ENCODE data around the gene GNS. TPM values are rescaled to one million over a fixed set of nuclear protein-coding genes. Genes with fewer than 3 reads are reported as not detected.

GNS gene
- total and polyA plus RNA-seq, 2 of the 13 experiments (the other 11 are each of a cell fraction or from before 2014, with no cell fraction given) = 49.8 to 51.0 TPM

DNA sequence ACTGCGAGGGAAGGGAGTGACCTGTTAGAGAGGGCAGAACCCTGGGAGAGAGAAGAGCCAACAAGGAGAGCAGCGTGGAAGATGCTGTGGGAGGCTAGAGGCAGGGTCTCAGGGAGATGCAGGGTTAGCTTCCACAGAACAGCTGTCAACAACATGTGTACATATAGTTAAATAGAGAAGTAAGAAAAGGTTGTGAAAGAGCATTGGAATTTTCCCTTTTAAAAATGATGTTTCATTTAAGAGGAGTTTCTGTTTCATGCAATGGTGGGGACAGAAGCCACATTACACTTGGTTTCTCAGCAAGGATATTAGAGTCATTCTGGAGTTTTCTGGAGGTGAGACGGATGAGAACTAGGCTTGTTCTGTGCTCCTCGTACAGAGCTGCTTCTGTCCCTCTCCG, 41.4 kb upstream of the GNS start:
- 77% methylated on average over 5 of the region's 5 CpGs for WGBS (ENCODE audit: low lambda C conversion rate)
- H3K36me3 ChIP-seq (replicated peaks in 1 of 2; ENCODE audit: control insufficient read depth in 1 of 2, insufficient read depth in 2 of 2, low read length in 2 of 2) = no peaks in the 10 kb centered on the region
- intact Hi-C loops (cut with micrococcal nuclease; ENCODE audit: unreplicated experiment) = no loop called here
- in situ Hi-C loops (cut with HindIII; ENCODE audit: extremely low pct_ligation_motif_present, low pct_unique_long_range_greater_than_20kb) = loop anchor here (5.0 kb wide), 1 partner anchor 322 kb away; the partner anchor contains the start of gene WIF1
- no peak for ATAC-seq
- H3K27me3 ChIP-seq (ENCODE audit: control insufficient read depth in 1 of 2, insufficient read depth in 2 of 2, low read length in 2 of 2) = no peaks in the 10 kb centered on the region
- H3K9ac ChIP-seq (ENCODE audit: insufficient read depth, low read depth, low read length) = no peak overlapping the region
- BruUV-seq (replicated peaks) = no TSS peak
- ChIA-PET CTCF (ENCODE audit: low intra/inter-chr PET ratio, low total read pairs) (no interaction called here), POLR2A (no interaction called here)
- no peaks in the 10 kb centered on the region for H4K20me1 ChIP-seq (ENCODE audit: insufficient read depth, low read length)
- H3K9me3 ChIP-seq (ENCODE audit: low read length) = no peaks in the 10 kb centered on the region
- no peak overlapping the region for H3K27ac ChIP-seq (ENCODE audit: extremely low read length, insufficient read depth, low read length)
- H2AFZ ChIP-seq (ENCODE audit: low read length) = no peak overlapping the region
- TF ChIP-seq FLYWCH1 (CRISPR knock-in tag; IDR thresholded peaks at IDR 0.05) (no peak), ZNF557 (CRISPR knock-in tag; IDR thresholded peaks at IDR 0.05) (no peak), ZFYVE20 (CRISPR knock-in tag; IDR thresholded peaks at IDR 0.05; ENCODE audit: borderline replicate concordance, low read depth) (no peak), PCBP1 (IDR thresholded peaks at IDR 0.05; ENCODE audit: borderline replicate concordance, low read depth, low read length) (no peak), KMT2B (CRISPR knock-in tag; IDR thresholded peaks at IDR 0.05) (no peak), GTF3A (CRISPR knock-in tag; conservative IDR thresholded peaks at IDR 0.05) (no peak), GMEB1 (CRISPR knock-in tag; IDR thresholded peaks at IDR 0.05; ENCODE audit: borderline replicate concordance) (no peak), REL (CRISPR knock-in tag; conservative IDR thresholded peaks at IDR 0.05) (no peak), ZNF569 (CRISPR knock-in tag; IDR thresholded peaks at IDR 0.05; ENCODE audit: borderline replicate concordance) (no peak), ZNF644 (CRISPR knock-in tag; IDR thresholded peaks at IDR 0.05; ENCODE audit: low read depth) (no peak)
- TF ChIP-seq, protein P1, sequence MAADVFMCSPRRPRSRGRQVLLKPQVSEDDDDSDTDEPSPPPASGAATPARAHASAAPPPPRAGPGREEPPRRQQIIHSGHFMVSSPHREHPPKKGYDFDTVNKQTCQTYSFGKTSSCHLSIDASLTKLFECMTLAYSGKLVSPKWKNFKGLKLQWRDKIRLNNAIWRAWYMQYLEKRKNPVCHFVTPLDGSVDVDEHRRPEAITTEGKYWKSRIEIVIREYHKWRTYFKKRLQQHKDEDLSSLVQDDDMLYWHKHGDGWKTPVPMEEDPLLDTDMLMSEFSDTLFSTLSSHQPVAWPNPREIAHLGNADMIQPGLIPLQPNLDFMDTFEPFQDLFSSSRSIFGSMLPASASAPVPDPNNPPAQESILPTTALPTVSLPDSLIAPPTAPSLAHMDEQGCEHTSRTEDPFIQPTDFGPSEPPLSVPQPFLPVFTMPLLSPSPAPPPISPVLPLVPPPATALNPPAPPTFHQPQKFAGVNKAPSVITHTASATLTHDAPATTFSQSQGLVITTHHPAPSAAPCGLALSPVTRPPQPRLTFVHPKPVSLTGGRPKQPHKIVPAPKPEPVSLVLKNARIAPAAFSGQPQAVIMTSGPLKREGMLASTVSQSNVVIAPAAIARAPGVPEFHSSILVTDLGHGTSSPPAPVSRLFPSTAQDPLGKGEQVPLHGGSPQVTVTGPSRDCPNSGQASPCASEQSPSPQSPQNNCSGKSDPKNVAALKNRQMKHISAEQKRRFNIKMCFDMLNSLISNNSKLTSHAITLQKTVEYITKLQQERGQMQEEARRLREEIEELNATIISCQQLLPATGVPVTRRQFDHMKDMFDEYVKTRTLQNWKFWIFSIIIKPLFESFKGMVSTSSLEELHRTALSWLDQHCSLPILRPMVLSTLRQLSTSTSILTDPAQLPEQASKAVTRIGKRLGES (CRISPR knock-in tag; IDR thresholded peaks at IDR 0.05; ENCODE audit: borderline replicate concordance) = no peak
- H3K4me1 ChIP-seq (ENCODE audit: insufficient read depth, low read length) = peaks cover 21% of the 10 kb centered on the region
- no peak overlapping the region for H3K4me2 ChIP-seq (ENCODE audit: low read depth, low read length)
- no peak for DNase-seq (ENCODE audit: low spot score)
- no peak overlapping the region for H3K4me3 ChIP-seq (replicated peaks in 1 of 3; ENCODE audit: insufficient read depth in 1 of 3, low read depth in 2 of 3, low read length in 3 of 3)
- no peak for FAIRE-seq
- H3K79me2 ChIP-seq (ENCODE audit: insufficient read depth, low read length) = no peaks in the 10 kb centered on the region

Data from HepG2 (cell line).